ENCODE data around the gene STRA6.

Gene STRA6

GRCh38 chr15:74240002-74240568 is 37.5 kb upstream of the STRA6 start:
- no peaks in the 10 kb centered on the region for H3K9me3 ChIP-seq (ENCODE audit: control insufficient read depth, low read length)
- no peak overlapping the region for H3K27ac ChIP-seq (ENCODE audit: insufficient read depth, low read length, poor library complexity, severe bottlenecking)
- peaks cover 6% of the 10 kb centered on the region for H3K27me3 ChIP-seq (replicated peaks; ENCODE audit: control insufficient read depth, insufficient read depth, low read length, poor library complexity, severe bottlenecking)
- H3K4me3 ChIP-seq (ENCODE audit: insufficient read depth, low read depth, low read length, poor library complexity, severe bottlenecking): no peak overlapping the region
- peaks cover 2% of the 10 kb centered on the region for H3K4me1 ChIP-seq (ENCODE audit: control insufficient read depth, insufficient read depth, low read length, poor library complexity, severe bottlenecking)
- DNase-seq: no peak
- no peaks in the 10 kb centered on the region for H3K36me3 ChIP-seq (ENCODE audit: control insufficient read depth, insufficient read depth, low read length)

- no peaks in the 10 kb centered on the region for H3K4me1 ChIP-seq (ENCODE audit: control insufficient read depth, insufficient read depth, low read length, poor library complexity, severe bottlenecking)
- DNase-seq: no peak
- no peak overlapping the region for H3K27ac ChIP-seq (ENCODE audit: insufficient read depth, low read length, poor library complexity, severe bottlenecking)
- no peaks in the 10 kb centered on the region for H3K36me3 ChIP-seq (ENCODE audit: control insufficient read depth, insufficient read depth, low read length)
- peaks cover 2% of the 10 kb centered on the region for H3K27me3 ChIP-seq (replicated peaks; ENCODE audit: control insufficient read depth, insufficient read depth, low read length, poor library complexity, severe bottlenecking)
- H3K4me3 ChIP-seq (ENCODE audit: insufficient read depth, low read depth, low read length, poor library complexity, severe bottlenecking): no peak overlapping the region
- H3K9me3 ChIP-seq (ENCODE audit: control insufficient read depth, low read length): no peaks in the 10 kb centered on the region
Measured at GRCh38 chr15:74239051-74239705, 36.6 kb upstream of the STRA6 start.

- H3K9me3 ChIP-seq (ENCODE audit: control insufficient read depth, low read length): no peaks in the 10 kb centered on the region
- no peaks in the 10 kb centered on the region for H3K27me3 ChIP-seq (replicated peaks; ENCODE audit: control insufficient read depth, insufficient read depth, low read length, poor library complexity, severe bottlenecking)
- no peaks in the 10 kb centered on the region for H3K36me3 ChIP-seq (ENCODE audit: control insufficient read depth, insufficient read depth, low read length)
- H3K4me1 ChIP-seq (ENCODE audit: control insufficient read depth, insufficient read depth, low read length, poor library complexity, severe bottlenecking): no peaks in the 10 kb centered on the region
- H3K4me3 ChIP-seq (ENCODE audit: insufficient read depth, low read depth, low read length, poor library complexity, severe bottlenecking): no peak within 1 kb of the TSS
- H3K27ac ChIP-seq (ENCODE audit: insufficient read depth, low read length, poor library complexity, severe bottlenecking): no peak within 1 kb of the TSS
- no peak for DNase-seq
Measured at GRCh38 chr15:74235962-74236361, 33.4 kb upstream of the STRA6 start, which contains the start of gene CCDC33. Gene CCDC33 (plus strand): TSS chr15:74236326. CDS start chr15:74236720, 394 bp downstream.

GRCh38 chr15:74234598-74234875 is 31.9 kb upstream of the STRA6 start:
- DNase-seq: no peak
- no peaks in the 10 kb centered on the region for H3K27me3 ChIP-seq (replicated peaks; ENCODE audit: control insufficient read depth, insufficient read depth, low read length, poor library complexity, severe bottlenecking)
- no peak overlapping the region for H3K27ac ChIP-seq (ENCODE audit: insufficient read depth, low read length, poor library complexity, severe bottlenecking)
- no peak overlapping the region for H3K4me3 ChIP-seq (ENCODE audit: insufficient read depth, low read depth, low read length, poor library complexity, severe bottlenecking)
- no peaks in the 10 kb centered on the region for H3K4me1 ChIP-seq (ENCODE audit: control insufficient read depth, insufficient read depth, low read length, poor library complexity, severe bottlenecking)
- no peaks in the 10 kb centered on the region for H3K9me3 ChIP-seq (ENCODE audit: control insufficient read depth, low read length)
- H3K36me3 ChIP-seq (ENCODE audit: control insufficient read depth, insufficient read depth, low read length): no peaks in the 10 kb centered on the region

GRCh38 chr15:74233851-74234597 is 31.4 kb upstream of the STRA6 start:
- H3K4me1 ChIP-seq (ENCODE audit: control insufficient read depth, insufficient read depth, low read length, poor library complexity, severe bottlenecking): no peaks in the 10 kb centered on the region
- no peak overlapping the region for H3K4me3 ChIP-seq (ENCODE audit: insufficient read depth, low read depth, low read length, poor library complexity, severe bottlenecking)
- H3K36me3 ChIP-seq (ENCODE audit: control insufficient read depth, insufficient read depth, low read length): no peaks in the 10 kb centered on the region
- no peak for DNase-seq
- no peak overlapping the region for H3K27ac ChIP-seq (ENCODE audit: insufficient read depth, low read length, poor library complexity, severe bottlenecking)
- H3K9me3 ChIP-seq (ENCODE audit: control insufficient read depth, low read length): no peaks in the 10 kb centered on the region
- H3K27me3 ChIP-seq (replicated peaks; ENCODE audit: control insufficient read depth, insufficient read depth, low read length, poor library complexity, severe bottlenecking): no peaks in the 10 kb centered on the region

- no peaks in the 10 kb centered on the region for H3K4me1 ChIP-seq (ENCODE audit: control insufficient read depth, insufficient read depth, low read length, poor library complexity, severe bottlenecking)
Measured at GRCh38 chr15:74233373-74233772, 30.8 kb upstream of the STRA6 start.

GRCh38 chr15:74231475-74231874 is 28.9 kb upstream of the STRA6 start:
- Histone ChIP-seq H3K36me3 (ENCODE audit: control insufficient read depth, insufficient read depth, low read length) (no peaks in the 10 kb centered on the region), H3K27me3 (replicated peaks; ENCODE audit: control insufficient read depth, insufficient read depth, low read length, poor library complexity, severe bottlenecking) (no peaks in the 10 kb centered on the region), H3K27ac (ENCODE audit: insufficient read depth, low read length, poor library complexity, severe bottlenecking) (no peak overlapping the region), H3K9me3 (ENCODE audit: control insufficient read depth, low read length) (no peaks in the 10 kb centered on the region), H3K4me1 (ENCODE audit: control insufficient read depth, insufficient read depth, low read length, poor library complexity, severe bottlenecking) (no peaks in the 10 kb centered on the region), H3K4me3 (ENCODE audit: insufficient read depth, low read depth, low read length, poor library complexity, severe bottlenecking) (no peak overlapping the region)
- DNase-seq: no peak

More at GRCh38 chr15:74233373-74233772, 30.8 kb upstream of the STRA6 start:
- Histone ChIP-seq H3K27ac (ENCODE audit: insufficient read depth, low read length, poor library complexity, severe bottlenecking) (no peak overlapping the region), H3K36me3 (ENCODE audit: control insufficient read depth, insufficient read depth, low read length) (no peaks in the 10 kb centered on the region), H3K27me3 (replicated peaks; ENCODE audit: control insufficient read depth, insufficient read depth, low read length, poor library complexity, severe bottlenecking) (no peaks in the 10 kb centered on the region), H3K4me3 (ENCODE audit: insufficient read depth, low read depth, low read length, poor library complexity, severe bottlenecking) (no peak overlapping the region), H3K9me3 (ENCODE audit: control insufficient read depth, low read length) (no peaks in the 10 kb centered on the region)
- no peak for DNase-seq

- no peaks in the 10 kb centered on the region for H3K9me3 ChIP-seq (ENCODE audit: control insufficient read depth, low read length)
- no peaks in the 10 kb centered on the region for H3K27me3 ChIP-seq (replicated peaks; ENCODE audit: control insufficient read depth, insufficient read depth, low read length, poor library complexity, severe bottlenecking)
- H3K27ac ChIP-seq (ENCODE audit: insufficient read depth, low read length, poor library complexity, severe bottlenecking): no peak overlapping the region
- DNase-seq: no peak
- no peak overlapping the region for H3K4me3 ChIP-seq (ENCODE audit: insufficient read depth, low read depth, low read length, poor library complexity, severe bottlenecking)
- H3K36me3 ChIP-seq (ENCODE audit: control insufficient read depth, insufficient read depth, low read length): no peaks in the 10 kb centered on the region
- no peaks in the 10 kb centered on the region for H3K4me1 ChIP-seq (ENCODE audit: control insufficient read depth, insufficient read depth, low read length, poor library complexity, severe bottlenecking)
Measured at GRCh38 chr15:74229686-74230085, 27.1 kb upstream of the STRA6 start.

GRCh38 chr15:74228723-74229081 is 26.1 kb upstream of the STRA6 start:
- no peaks in the 10 kb centered on the region for H3K36me3 ChIP-seq (ENCODE audit: control insufficient read depth, insufficient read depth, low read length)
- no peaks in the 10 kb centered on the region for H3K4me1 ChIP-seq (ENCODE audit: control insufficient read depth, insufficient read depth, low read length, poor library complexity, severe bottlenecking)
- no peak overlapping the region for H3K27ac ChIP-seq (ENCODE audit: insufficient read depth, low read length, poor library complexity, severe bottlenecking)
- no peak overlapping the region for H3K4me3 ChIP-seq (ENCODE audit: insufficient read depth, low read depth, low read length, poor library complexity, severe bottlenecking)
- no peaks in the 10 kb centered on the region for H3K9me3 ChIP-seq (ENCODE audit: control insufficient read depth, low read length)
- DNase-seq: no peak
- no peaks in the 10 kb centered on the region for H3K27me3 ChIP-seq (replicated peaks; ENCODE audit: control insufficient read depth, insufficient read depth, low read length, poor library complexity, severe bottlenecking)

- Histone ChIP-seq H3K27me3 (replicated peaks; ENCODE audit: control insufficient read depth, insufficient read depth, low read length, poor library complexity, severe bottlenecking) (no peaks in the 10 kb centered on the region), H3K4me1 (ENCODE audit: control insufficient read depth, insufficient read depth, low read length, poor library complexity, severe bottlenecking) (no peaks in the 10 kb centered on the region), H3K9me3 (ENCODE audit: control insufficient read depth, low read length) (no peaks in the 10 kb centered on the region), H3K36me3 (ENCODE audit: control insufficient read depth, insufficient read depth, low read length) (no peaks in the 10 kb centered on the region), H3K27ac (ENCODE audit: insufficient read depth, low read length, poor library complexity, severe bottlenecking) (no peak overlapping the region), H3K4me3 (ENCODE audit: insufficient read depth, low read depth, low read length, poor library complexity, severe bottlenecking) (no peak overlapping the region)
- DNase-seq: no peak
Measured at GRCh38 chr15:74227968-74228722, 25.6 kb upstream of the STRA6 start.

Data from effector memory CD4-positive, alpha-beta T cell (primary cell).